Activated effector memory CD4-positive, alpha-beta T cell treated with anti-CD3 and anti-CD28 coated beads, Interleukin-2, amount 50 U/mL, for 16 hours (primary cell): ENCODE data around the gene COL26A1.
"Not testable (repeated sequence)": the region's sequence is repeated elsewhere in the genome, so short reads cannot be mapped to it uniquely, and the experiment has no call there.

Experiments
- DNase-seq: peaks from one replicate; pipeline ENCODE4 v3.0.0-alpha.2; 2020

Gene COL26A1

DNA sequence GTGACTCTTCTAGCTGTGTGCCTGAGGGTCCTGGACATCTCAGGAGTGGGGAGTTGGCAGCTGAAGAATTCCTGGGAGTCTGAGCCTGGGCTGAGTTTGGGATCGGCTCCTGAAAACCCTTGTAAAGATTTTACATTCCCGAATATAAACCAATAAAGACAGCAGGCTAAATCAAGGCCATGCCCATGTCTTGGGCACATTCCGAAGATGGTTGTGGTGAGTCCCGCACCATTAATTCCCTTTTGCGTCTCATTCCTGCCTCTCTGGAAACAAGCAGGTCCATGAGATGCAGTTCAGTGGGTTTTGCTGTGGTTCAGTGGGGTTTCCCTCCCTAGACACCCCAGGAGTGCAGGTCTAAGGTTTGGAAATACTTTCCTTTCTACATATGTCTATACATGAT, 90.9 kb downstream of the COL26A1 start:
- no peak for DNase-seq

DNA sequence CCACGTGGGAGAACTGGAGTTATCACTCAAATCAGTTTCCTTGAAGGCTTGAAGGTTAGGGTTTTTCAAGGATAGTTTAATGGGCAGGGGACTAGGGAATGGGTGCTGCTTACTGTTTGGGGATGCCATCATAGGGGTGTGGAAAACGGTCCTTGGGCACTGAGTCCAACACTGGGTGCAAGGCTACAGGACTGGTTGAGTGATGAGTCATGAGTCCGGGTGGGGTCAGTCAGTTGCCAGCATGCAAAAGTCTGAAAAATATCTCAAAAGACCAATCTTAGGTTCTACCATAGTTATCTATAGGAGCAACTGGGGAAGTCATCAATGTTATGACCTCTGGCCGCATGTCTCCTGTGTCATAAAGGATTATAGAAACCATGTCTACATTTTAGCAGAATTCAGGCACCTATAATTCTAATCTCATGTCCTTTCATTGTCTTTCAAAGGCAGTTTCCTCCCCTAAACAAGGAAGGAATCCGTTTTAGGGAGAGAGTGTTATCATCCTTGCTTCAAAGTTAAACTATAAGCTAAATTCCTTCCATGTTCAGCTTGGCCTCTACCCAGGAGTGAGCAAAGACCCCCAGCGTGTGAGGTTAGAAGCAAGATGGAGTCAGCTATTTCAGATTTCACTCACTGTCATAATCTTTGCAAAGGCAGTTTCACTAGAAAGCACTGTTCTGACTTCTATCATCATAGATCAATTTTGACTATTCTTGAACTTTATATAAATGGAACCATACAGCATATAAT, 94.5 kb downstream of the COL26A1 start:
- peak; percentile 44 for DNase-seq

DNA sequence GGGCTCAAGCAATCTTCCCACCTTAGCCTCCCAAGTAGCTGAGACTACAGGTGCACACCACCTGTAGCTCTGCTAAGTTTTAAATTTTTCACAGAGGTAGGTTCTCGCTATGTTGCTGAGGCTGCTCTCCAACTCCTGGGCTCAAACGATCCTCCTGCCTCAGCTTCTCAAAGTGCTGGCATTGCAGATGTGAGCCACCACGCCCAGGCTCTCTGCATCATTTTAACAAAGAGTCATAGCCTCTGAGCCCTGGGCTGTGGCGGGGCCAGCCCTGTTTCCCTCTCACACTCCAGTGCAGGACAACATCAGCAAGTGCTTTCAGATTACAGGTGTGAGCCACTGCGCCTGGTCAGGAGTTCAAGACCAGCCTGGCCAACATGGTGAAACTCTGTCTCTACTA, 102.5 kb downstream of the COL26A1 start:
- DNase-seq = peak; percentile 21

- peak; percentile 48 for DNase-seq
Measured at GRCh38 chr7:101465576-101466196, 103.0 kb downstream of the COL26A1 start.

DNA sequence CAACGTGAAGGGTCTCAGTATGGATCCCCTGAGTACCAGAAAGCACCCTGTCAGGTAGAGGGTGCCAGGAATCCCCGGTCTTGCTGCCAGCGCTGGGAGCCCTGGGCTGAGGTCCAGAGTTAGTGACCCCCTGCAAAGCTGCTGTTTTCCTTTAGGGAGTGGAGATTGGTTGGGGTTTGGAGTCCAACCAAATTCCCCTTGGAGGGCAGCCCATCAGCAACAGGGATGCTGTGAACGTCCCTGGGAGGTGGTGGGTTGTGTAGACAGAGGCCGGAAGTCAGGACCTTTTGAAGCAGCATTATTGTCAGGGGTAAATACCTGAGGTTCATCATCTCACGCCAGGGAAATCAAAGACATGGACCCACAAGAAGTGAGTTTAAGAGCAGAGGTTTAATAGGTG, 104.2 kb downstream of the COL26A1 start:
- DNase-seq = peak; percentile 33

- DNase-seq = peak; percentile 34
Measured at GRCh38 chr7:101468546-101469275, 106.0 kb downstream of the COL26A1 start.

DNA sequence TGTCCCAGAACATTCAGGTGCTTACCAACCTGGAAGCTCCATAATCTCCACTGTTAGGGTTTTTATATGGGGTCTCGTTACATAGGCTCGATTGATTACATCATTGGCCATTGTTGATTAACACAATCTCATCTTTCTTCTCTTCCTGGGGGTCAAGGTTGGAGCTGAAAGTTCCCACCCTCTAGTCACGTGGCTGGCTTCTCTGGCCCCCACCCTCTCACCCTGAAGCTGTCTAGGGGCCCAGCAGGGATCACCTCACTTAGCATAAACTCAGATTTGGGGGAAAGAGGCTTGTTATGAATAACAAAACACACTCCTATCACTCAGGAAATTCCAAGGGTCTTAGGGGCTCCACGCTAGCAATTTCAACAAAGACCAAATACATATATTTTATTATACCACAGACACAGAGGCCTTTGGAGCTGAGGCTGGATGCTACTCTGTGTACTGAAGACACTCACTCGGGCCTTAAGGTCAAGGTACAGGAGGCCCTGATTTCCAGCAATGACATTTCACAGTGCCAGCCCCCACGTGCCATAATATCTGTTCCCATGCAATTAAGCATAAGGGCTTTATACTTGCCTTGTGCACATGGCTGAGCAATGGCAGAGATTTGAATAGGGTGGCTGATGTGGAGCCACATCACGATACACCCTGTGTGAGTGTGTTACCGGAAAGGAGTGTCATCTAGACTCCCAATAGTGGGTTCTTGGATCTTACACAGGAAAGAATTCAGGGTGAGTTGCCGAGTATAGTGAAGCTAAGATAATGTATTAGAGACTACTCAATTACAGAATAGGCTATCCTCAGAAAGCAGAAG, 108.2 kb downstream of the COL26A1 start:
- DNase-seq = peak; percentile 16

DNA sequence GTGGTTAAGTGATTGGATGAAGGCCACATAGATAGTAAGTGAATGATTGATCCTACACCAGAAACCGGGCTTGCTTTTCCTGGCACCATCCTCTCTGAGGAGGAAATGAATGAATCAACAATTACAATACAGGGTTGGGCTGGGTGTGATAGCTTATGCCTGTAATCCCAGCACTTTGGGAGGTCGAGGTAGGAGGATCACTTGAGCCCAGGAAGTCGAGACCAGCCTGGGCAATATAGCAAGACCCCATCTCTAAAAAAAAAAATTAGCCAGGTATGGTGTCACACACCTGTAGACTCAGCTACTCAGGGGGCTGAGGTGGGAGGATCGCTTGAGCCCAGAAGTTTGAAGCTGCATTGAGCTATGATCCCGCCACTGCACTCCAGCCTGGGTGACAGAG, 111.5 kb downstream of the COL26A1 start:
- no peak for DNase-seq

DNA sequence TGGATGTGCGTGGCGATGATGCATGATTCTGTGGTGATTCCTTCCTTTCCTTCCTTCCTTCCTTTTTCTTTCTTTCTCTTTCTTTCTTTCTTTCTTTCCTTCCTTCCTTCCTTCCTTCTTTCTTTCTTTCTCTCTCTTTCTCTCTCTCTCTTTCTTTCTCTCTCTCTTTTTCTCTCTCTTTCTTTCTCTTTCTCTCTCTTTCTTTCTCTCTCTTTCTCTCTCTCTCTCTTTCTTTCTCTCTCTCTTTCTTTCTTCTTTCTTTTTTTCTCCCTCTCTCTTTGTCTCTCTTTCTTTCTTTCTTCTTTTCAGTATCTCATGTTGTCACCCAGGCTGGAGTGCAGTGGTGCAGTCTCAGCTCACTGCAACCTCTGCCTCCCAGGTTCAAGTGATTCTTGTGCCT, 113.0 kb downstream of the COL26A1 start:
- DNase-seq = not testable (repeated sequence)

GRCh38 chr7:101479217-101479616, 116.5 kb downstream of the COL26A1 start:
- no peak for DNase-seq

DNA sequence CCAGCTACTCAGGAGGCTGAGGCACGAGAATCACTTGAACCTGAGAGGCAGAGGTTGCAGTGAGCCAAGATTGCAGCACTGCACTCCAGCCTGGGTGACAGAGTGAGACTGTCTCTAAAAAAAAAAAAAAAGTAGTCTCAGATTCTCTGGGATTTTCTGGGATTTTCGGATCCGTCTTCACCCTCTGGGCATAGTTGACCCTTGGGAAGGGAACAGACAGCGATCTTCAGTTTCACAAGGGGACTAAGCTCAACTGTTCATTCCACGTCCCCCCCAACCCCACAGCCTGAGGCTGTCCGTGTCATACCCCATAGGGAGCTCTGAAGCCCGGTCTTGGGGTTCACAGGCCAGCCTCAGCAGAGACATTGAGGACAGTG, 123.4 kb downstream of the COL26A1 start:
- not testable (repeated sequence) for DNase-seq

DNA sequence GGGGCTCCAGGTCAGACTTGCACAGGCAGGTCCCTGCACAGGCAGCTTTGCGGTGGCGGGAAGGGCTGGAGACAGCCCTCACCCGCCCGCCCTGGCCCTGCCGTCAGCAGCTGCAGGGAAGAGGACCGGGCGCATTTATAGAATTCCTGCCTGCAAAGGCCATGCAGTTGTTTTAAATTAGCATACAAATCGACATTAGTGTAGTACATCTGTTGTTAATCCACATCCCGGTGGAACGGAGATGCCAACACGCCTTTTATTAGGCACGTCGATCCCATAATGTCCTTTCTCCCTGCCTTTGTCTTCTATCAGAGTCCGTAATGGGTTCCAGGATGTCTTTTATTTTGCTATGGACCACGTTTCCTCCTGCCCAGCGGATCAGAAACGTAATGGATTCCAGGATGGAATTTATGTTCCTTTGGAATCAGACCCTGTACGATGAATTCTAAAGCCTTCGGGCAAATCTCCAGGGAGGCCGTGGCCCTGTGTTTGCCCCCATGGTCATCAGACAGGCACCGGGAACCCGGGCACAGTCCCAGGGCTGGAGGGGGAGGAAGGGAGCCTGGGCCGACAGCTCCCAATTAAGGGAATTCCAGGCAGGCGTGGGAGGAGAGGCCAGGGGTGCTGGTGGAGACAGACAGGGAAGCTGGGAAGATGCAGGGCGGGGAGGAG, 123.9 kb downstream of the COL26A1 start:
- no peak for DNase-seq

- no peak for DNase-seq
Measured at GRCh38 chr7:101487105-101487458, 124.4 kb downstream of the COL26A1 start.

DNA sequence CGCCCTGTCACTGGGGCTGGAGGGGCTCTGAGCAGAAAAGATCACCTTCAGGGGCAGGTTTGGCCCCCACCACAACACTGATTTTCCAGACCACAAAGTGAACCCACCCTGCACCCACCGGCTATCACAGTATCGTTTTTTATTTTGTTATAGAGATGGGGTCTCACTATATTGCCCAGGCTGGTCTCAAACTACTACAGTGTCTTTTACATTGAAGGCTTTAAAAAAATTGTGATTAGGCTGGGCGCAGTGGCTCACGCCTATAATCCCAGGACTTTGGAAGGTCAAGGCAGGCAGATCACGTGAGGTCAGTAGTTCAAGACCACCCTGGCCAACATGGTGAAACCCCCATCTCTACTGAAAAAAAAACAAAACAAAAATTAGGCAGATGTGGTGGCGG, 125.1 kb downstream of the COL26A1 start:
- DNase-seq = no peak

DNA sequence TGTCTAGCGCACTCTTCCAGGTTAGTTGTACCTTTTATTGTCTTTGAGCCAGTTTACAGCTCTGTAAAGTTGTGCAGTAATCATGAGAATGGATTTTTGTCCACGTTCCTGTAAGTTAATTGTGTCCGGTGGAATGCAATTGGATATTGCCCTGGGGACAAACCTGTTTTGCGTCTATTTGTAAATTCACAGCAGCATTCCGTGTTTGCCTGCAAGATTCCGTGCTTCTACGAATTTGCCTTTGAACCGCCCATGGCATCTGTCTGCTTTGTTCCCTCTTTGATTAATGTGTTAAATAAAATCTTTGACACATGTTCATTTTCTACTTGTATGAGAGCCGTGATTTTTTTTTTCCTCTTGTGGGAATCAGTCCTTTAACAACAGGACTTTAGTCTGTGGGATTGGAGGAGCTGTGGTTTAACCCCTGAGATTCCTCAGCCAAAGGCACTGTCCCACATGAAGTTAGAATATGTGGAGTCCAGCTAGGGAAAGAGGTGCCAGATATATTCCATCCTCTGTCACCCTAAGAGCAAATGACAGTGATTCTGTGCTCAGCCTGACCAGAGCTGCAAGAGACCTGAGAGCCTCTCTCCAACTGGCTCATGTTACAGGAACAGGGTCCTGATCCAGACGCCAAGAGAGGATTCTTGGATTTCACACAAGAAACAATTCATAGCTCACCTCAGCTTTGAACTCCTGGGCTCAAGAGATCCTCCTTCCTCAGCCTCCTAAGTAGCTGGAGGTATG, 126.3 kb downstream of the COL26A1 start:
- no peak for DNase-seq

DNA sequence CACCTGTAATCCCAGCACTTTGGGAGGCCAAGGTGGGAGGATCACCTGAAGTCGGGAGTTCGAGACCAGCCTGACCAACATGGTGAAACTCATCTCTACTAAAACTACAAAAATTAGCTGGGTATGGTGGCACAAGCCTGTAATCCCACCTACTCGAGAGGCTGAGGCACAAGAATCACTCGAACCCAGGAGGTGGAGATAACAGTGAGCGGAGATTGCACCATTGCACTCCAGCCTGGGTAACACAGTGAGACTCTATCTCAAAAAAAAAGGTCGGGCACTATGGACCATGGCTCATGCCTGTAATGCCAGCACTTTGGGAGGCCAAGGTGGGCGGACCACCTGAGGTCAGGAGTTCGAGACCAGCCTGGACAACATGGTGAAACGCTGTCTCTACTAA, 127.8 kb downstream of the COL26A1 start:
- DNase-seq = not testable (repeated sequence)

DNA sequence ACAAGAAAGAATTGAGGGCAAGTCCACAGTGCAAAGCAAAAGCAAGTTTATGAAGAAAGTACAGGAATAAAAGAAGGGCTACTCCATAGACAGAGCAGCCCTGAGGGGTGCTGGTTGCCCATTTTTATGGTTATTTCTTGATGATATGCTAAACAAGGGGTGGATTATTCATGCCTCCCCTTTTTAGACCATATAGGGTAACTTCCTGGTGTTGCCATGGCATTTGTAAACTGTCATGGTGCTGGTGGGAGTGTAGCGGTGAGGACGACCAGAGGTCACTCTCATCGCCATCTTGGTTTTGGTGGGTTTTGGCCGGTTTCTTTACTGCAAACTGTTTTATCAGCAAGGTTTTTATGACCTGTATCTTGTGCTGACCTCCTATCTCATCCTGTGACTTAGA, 128.8 kb downstream of the COL26A1 start:
- not testable (repeated sequence) for DNase-seq

DNA sequence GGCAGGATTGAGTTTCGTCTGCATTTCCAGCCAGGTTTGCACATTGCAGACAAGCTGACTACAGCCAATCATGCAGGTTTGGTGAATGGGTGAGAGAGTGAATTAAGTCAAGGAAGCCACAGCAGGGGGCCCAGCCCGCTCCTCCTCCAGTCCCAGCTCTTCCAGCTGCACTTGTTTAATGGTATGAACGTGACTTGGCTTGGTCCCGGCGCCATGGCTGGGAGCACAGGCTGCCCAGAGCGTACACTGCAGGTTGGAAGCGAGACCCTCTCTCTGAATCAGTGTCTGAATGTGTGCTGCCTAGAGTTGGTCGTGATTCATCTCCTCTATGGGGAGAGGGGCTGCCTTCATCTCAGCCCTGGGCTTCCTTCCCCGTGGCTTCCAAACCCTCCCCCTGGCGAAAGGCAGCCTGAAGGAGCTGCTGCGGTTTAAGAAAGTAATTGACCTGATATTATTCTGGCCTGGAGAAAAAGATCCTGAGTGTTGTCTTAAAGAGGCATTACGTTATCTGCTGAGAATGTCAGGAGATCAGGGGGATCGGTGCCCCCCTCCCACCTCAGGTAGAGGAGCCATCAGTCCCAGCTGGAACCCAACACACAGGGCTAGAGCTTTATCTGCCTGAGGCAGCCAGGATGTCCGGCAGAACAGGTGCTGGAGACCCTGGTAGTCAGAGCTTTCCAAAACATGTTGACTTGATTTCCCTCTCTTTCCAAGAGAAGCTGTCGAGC, 132.1 kb downstream of the COL26A1 start:
- no peak for DNase-seq

- no peak for DNase-seq
Measured at GRCh38 chr7:101496017-101496416, 133.3 kb downstream of the COL26A1 start.

GRCh38 chr7:101501351-101501750, 138.7 kb downstream of the COL26A1 start:
- no peak for DNase-seq

GRCh38 chr7:101502466-101503098, 139.9 kb downstream of the COL26A1 start:
- no peak for DNase-seq
